CD14-positive monocyte (primary cell): ENCODE data around the gene SLCO3A1. TPM values are rescaled to one million over a fixed set of nuclear protein-coding genes. Genes with fewer than 3 reads are reported as not detected.

Experiments used
- DNase-seq, 3 donors: peaks; one replicate each; pipeline ENCODE4 v3.0.0-alpha.2; 2011 to 2022
- H2AFZ ChIP-seq: 2 replicates; pipeline ENCODE4 v1.6.0; 2012; ENCODE audit warnings: mild to moderate bottlenecking, low read depth, low read length, inconsistent platforms; ENCODE audit not compliant: insufficient read depth, poor library complexity, severe bottlenecking
- H3K27ac ChIP-seq, 2 donors: 1 replicate in 1 of 2; 2 replicates in 1 of 2; pipeline ENCODE4 v1.5.1; 2012 to 2013; ENCODE audit warnings: low read length in 2 of 2, control low read depth in 1 of 2, inconsistent platforms in 1 of 2, low read depth in 1 of 2, mild to moderate bottlenecking in 1 of 2
- H3K27me3 ChIP-seq, 2 donors: one replicate each; pipeline versions ENCODE4 v1.6.0 to v1.6.1; 2011 to 2013; ENCODE audit warnings: low read length in 2 of 2; ENCODE audit not compliant: control insufficient read depth in 2 of 2, insufficient read depth in 2 of 2
- H3K36me3 ChIP-seq, 2 donors: replicated peaks in 1 of 2; 1 replicate in 1 of 2; 2 replicates in 1 of 2; pipeline versions ENCODE4 v1.5.1 to v1.6.1; 2012 to 2013; ENCODE audit warnings: low read length in 2 of 2, control low read depth in 1 of 2, inconsistent platforms in 1 of 2, mild to moderate bottlenecking in 1 of 2; ENCODE audit not compliant: insufficient read depth in 2 of 2, control insufficient read depth in 1 of 2
- H3K4me1 ChIP-seq, 2 donors: 1 replicate in 1 of 2; 2 replicates in 1 of 2; pipeline versions ENCODE4 v1.5.1 to v1.6.1; 2012 to 2013; ENCODE audit warnings: low read length in 2 of 2, control low read depth in 1 of 2, inconsistent platforms in 1 of 2, mild to moderate bottlenecking in 1 of 2, moderate library complexity in 1 of 2; ENCODE audit not compliant: insufficient read depth in 2 of 2, control insufficient read depth in 1 of 2
- H3K4me2 ChIP-seq: replicated peaks from 2 replicates; pipeline ENCODE3; 2012; ENCODE audit warnings: low read length, moderate library complexity, mild to moderate bottlenecking; ENCODE audit not compliant: poor library complexity, severe bottlenecking; ENCODE audit errors: extremely low read depth
- H3K4me3 ChIP-seq, 3 experiments: fragments of 200-600 bp in 1 of 3; sonication (generic) in 1 of 3; replicated peaks in 1 of 3; 1 replicate in 2 of 3; 2 replicates in 1 of 3; pipeline ENCODE4 v1.5.1; 2011 to 2013; ENCODE audit warnings: low read length in 3 of 3, mild to moderate bottlenecking in 3 of 3, control low read depth in 2 of 3, low read depth in 2 of 3, inconsistent platforms in 1 of 3, moderate library complexity in 1 of 3
- H3K79me2 ChIP-seq: 2 replicates; pipeline ENCODE4 v1.6.0; 2012; ENCODE audit warnings: mild to moderate bottlenecking, control low read depth, inconsistent platforms, low read length, moderate library complexity; ENCODE audit not compliant: insufficient read depth
- H3K9ac ChIP-seq: 2 replicates; pipeline ENCODE4 v1.6.0; 2017; ENCODE audit warnings: low read length, mild to moderate bottlenecking; ENCODE audit not compliant: insufficient read depth, poor library complexity, severe bottlenecking
- H3K9me3 ChIP-seq, 2 donors: replicated peaks in 1 of 2; 1 replicate in 1 of 2; 2 replicates in 1 of 2; pipeline versions ENCODE4 v1.5.1 to v1.6.1; 2012 to 2013; ENCODE audit warnings: low read length in 2 of 2, control low read depth in 1 of 2; ENCODE audit not compliant: control insufficient read depth in 1 of 2, insufficient read depth in 1 of 2
- H4K20me1 ChIP-seq: 2 replicates; pipeline ENCODE4 v1.6.0; 2012; ENCODE audit warnings: mild to moderate bottlenecking, low read length, control low read depth, moderate library complexity; ENCODE audit not compliant: insufficient read depth
- H3K27ac Mint-ChIP-seq, 7 donors: one replicate each; pipeline ENCODE4 v1.8.0; 2020; ENCODE audit warnings: mild to moderate bottlenecking in 7 of 7, mixed read lengths in 7 of 7, moderate library complexity in 6 of 7, inconsistent platforms in 2 of 7
- H3K27me3 Mint-ChIP-seq, 3 donors: one replicate each; pipeline ENCODE4 v1.8.0; 2021 to 2022; ENCODE audit warnings: low read depth in 3 of 3, mild to moderate bottlenecking in 3 of 3, mixed read lengths in 3 of 3, moderate library complexity in 3 of 3, inconsistent platforms in 1 of 3
- H3K36me3 Mint-ChIP-seq, 2 donors: one replicate each; pipeline ENCODE4 v1.8.0; 2020; ENCODE audit warnings: mixed read lengths in 2 of 2, inconsistent platforms in 1 of 2, mild to moderate bottlenecking in 1 of 2
- H3K4me1 Mint-ChIP-seq: one replicate; pipeline ENCODE4 v1.8.0; 2020; ENCODE audit warnings: mild to moderate bottlenecking, mixed read lengths
- H3K4me3 Mint-ChIP-seq, 2 donors: one replicate each; pipeline ENCODE4 v1.8.0; 2020; ENCODE audit warnings: mild to moderate bottlenecking in 2 of 2, mixed read lengths in 2 of 2, moderate library complexity in 1 of 2
- H3K9me3 Mint-ChIP-seq, 7 donors: one replicate each; pipeline ENCODE4 v1.8.0; 2020 to 2022; ENCODE audit warnings: mixed read lengths in 7 of 7, mild to moderate bottlenecking in 6 of 7, moderate library complexity in 6 of 7, inconsistent platforms in 2 of 7
- whole genome bisulfite sequencing: methylation state at CpG from one replicate; pipeline ENCODE4 v1.1.5; 2013; ENCODE audit warnings: missing lambda C conversion rate; ENCODE audit not compliant: insufficient coverage; 5-methylcytosine and 5-hydroxymethylcytosine counted together
- intact Hi-C, 2 donors: fragments of 100-400 bp; cut with micrococcal nuclease; formaldehyde crosslinking; loops; one replicate each; pipeline versions ENCODE4 v1.15.0 to v1.15.1; 2023
- polyA plus RNA-seq, 3 donors: library from polyadenylated mRNA; depleted of rRNA in 1 of 3; unstranded in 2 of 3; stranded (reverse) in 1 of 3; fragments of 300-500 nt in 2 of 3; fragments of >200 nt in 1 of 3; fragmentation: Illumina TruSeq in 2 of 3; gene quantifications; 1 replicate in 2 of 3; 2 replicates in 1 of 3; pipeline ENCODE4 v1.2.3, GENCODE V29; 2012 to 2021
- TF ChIP-seq, protein P1 (sequence below): fragments of 200-600 bp; IDR thresholded peaks from one replicate; pipeline ENCODE4 v1.8.0; 2022; ENCODE audit warnings: antibody characterized with exemption, mild to moderate bottlenecking

Gene SLCO3A1
- polyA plus RNA-seq, 3 donors, result 53.7 to 76.2 (median 62.8) TPM

- TF ChIP-seq, protein P1, sequence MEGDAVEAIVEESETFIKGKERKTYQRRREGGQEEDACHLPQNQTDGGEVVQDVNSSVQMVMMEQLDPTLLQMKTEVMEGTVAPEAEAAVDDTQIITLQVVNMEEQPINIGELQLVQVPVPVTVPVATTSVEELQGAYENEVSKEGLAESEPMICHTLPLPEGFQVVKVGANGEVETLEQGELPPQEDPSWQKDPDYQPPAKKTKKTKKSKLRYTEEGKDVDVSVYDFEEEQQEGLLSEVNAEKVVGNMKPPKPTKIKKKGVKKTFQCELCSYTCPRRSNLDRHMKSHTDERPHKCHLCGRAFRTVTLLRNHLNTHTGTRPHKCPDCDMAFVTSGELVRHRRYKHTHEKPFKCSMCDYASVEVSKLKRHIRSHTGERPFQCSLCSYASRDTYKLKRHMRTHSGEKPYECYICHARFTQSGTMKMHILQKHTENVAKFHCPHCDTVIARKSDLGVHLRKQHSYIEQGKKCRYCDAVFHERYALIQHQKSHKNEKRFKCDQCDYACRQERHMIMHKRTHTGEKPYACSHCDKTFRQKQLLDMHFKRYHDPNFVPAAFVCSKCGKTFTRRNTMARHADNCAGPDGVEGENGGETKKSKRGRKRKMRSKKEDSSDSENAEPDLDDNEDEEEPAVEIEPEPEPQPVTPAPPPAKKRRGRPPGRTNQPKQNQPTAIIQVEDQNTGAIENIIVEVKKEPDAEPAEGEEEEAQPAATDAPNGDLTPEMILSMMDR, result no peak
- H3K4me2 ChIP-seq, result no peak overlapping the region
- H3K79me2 ChIP-seq, result peaks cover 94% of the 10 kb centered on the region
- 80% methylated on average over 4 of the region's 6 CpGs for WGBS
- H3K36me3 ChIP-seq, result no peaks in the 10 kb centered on the region
- no peak overlapping the region for H3K4me3 ChIP-seq
- H3K27me3 ChIP-seq, result no peaks in the 10 kb centered on the region
- Mint-ChIP-seq H3K9me3 (no peaks in the 10 kb centered on the region), H3K4me1 (peaks cover 100% of the 10 kb centered on the region), H3K36me3 (peaks cover 0 to 7% of the 10 kb centered on the region in 2 donors), H3K4me3 (no peak overlapping the region), H3K27me3 (peaks cover 0 to 2% (median 2%) of the 10 kb centered on the region in 3 donors), H3K27ac (peak overlapping the region; percentile 97 to 100 (median 99))
- H3K4me1 ChIP-seq, result peaks cover 98 to 100% of the 10 kb centered on the region in 2 donors
- intact Hi-C loops, result loop anchor here (5.0 to 10.0 kb wide), 3 partner anchors 91 to 132 kb away; partner anchors contain the start of gene SLCO3A1 (in 1 of the 2)
- no peak overlapping the region for H3K9ac ChIP-seq
- no peak for DNase-seq
- no peaks in the 10 kb centered on the region for H3K9me3 ChIP-seq
- H3K27ac ChIP-seq, result peak overlapping the region in 1 of 2 donors; percentile 93
- peaks cover 86% of the 10 kb centered on the region for H4K20me1 ChIP-seq
- H2AFZ ChIP-seq, result no peak overlapping the region
Observed at GRCh38 chr15:91945385-91945784, 91.9 kb downstream of the SLCO3A1 start.

DNA sequence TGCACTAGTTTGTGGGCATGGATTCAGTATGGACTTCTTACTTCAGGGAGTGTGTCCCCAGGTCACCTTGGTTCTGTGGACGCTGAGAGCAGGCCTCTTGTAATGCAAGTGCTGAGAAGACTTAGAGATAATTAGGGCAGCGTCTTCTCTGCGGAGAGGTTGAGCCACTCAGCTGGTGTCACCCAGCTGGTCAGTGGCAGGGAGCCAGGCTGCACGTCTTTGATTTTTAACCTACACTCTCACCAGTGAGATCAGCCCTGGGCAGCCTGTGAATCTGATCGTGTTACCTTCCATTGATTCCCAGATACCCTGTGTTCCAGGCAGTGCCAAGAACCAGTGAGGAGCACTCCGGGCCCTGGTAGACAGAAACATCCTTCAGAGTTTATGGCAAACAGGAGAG lies 92.6 kb downstream of the SLCO3A1 start:
- H2AFZ ChIP-seq, result no peak overlapping the region
- no peaks in the 10 kb centered on the region for H3K9me3 Mint-ChIP-seq
- peaks cover 0 to 7% of the 10 kb centered on the region in 2 donors for H3K36me3 Mint-ChIP-seq
- H3K4me3 ChIP-seq, result no peak overlapping the region
- peak overlapping the region; percentile 65 for H3K4me2 ChIP-seq
- H3K9ac ChIP-seq, result no peak overlapping the region
- no peaks in the 10 kb centered on the region for H3K9me3 ChIP-seq
- WGBS, result 65% methylated on average over 5 of the region's 6 CpGs
- intact Hi-C loops, result loop anchor here (5.0 to 10.0 kb wide), 3 partner anchors 91 to 131 kb away; partner anchors contain the start of gene SLCO3A1 (in 1 of the 2)
- peak overlapping the region; percentile 56 to 93 for H3K27ac ChIP-seq
- H3K27ac Mint-ChIP-seq, result peak overlapping the region; percentile 97 to 100 (median 99)
- peak overlapping the region in 1 of 2 donors; percentile 80 for H3K4me3 Mint-ChIP-seq
- peaks cover 94% of the 10 kb centered on the region for H3K79me2 ChIP-seq
- TF ChIP-seq, protein P1, result no peak
- peaks cover 98 to 100% of the 10 kb centered on the region in 2 donors for H3K4me1 ChIP-seq
- no peaks in the 10 kb centered on the region for H3K36me3 ChIP-seq
- H3K27me3 ChIP-seq, result no peaks in the 10 kb centered on the region
- H3K27me3 Mint-ChIP-seq, result peaks cover 0 to 2% (median 2%) of the 10 kb centered on the region in 3 donors
- H3K4me1 Mint-ChIP-seq, result peaks cover 100% of the 10 kb centered on the region
- peaks cover 87% of the 10 kb centered on the region for H4K20me1 ChIP-seq
- no peak for DNase-seq
